IgD-negative memory B cell (primary cell): Measurements from ENCODE around the gene ADD1. TPM values are rescaled to one million over a fixed set of nuclear protein-coding genes. Genes with fewer than 3 reads are reported as not detected.

Source experiments
- H3K27ac Mint-ChIP-seq, 3 donors: one replicate each; pipeline ENCODE4 v1.8.0; 2020 to 2022; ENCODE audit warnings: mild to moderate bottlenecking in 3 of 3, mixed read lengths in 3 of 3, moderate library complexity in 1 of 3
- H3K27me3 Mint-ChIP-seq: one replicate; pipeline ENCODE4 v1.8.0; 2021; ENCODE audit warnings: mixed read lengths
- H3K36me3 Mint-ChIP-seq: one replicate; pipeline ENCODE4 v1.8.0; 2020; ENCODE audit warnings: mild to moderate bottlenecking, mixed read lengths
- H3K4me1 Mint-ChIP-seq, 3 donors: one replicate each; pipeline ENCODE4 v1.8.0; 2020 to 2022; ENCODE audit warnings: mixed read lengths in 3 of 3, mild to moderate bottlenecking in 1 of 3
- H3K4me3 Mint-ChIP-seq, 4 donors: one replicate each; pipeline ENCODE4 v1.8.0; 2020 to 2022; ENCODE audit warnings: mild to moderate bottlenecking in 4 of 4, mixed read lengths in 4 of 4, moderate library complexity in 3 of 4
- H3K9me3 Mint-ChIP-seq, 3 donors: one replicate each; pipeline ENCODE4 v1.8.0; 2020 to 2021; ENCODE audit warnings: mixed read lengths in 3 of 3, mild to moderate bottlenecking in 1 of 3
- polyA plus RNA-seq: library from polyadenylated mRNA; unstranded; fragments of 300-500 nt; fragmentation: Illumina TruSeq; gene quantifications from one replicate; pipeline ENCODE4 v1.2.3, GENCODE V29; 2021

Gene ADD1
- polyA plus RNA-seq, 1 donor from 2014 or later = 300 TPM

DNA sequence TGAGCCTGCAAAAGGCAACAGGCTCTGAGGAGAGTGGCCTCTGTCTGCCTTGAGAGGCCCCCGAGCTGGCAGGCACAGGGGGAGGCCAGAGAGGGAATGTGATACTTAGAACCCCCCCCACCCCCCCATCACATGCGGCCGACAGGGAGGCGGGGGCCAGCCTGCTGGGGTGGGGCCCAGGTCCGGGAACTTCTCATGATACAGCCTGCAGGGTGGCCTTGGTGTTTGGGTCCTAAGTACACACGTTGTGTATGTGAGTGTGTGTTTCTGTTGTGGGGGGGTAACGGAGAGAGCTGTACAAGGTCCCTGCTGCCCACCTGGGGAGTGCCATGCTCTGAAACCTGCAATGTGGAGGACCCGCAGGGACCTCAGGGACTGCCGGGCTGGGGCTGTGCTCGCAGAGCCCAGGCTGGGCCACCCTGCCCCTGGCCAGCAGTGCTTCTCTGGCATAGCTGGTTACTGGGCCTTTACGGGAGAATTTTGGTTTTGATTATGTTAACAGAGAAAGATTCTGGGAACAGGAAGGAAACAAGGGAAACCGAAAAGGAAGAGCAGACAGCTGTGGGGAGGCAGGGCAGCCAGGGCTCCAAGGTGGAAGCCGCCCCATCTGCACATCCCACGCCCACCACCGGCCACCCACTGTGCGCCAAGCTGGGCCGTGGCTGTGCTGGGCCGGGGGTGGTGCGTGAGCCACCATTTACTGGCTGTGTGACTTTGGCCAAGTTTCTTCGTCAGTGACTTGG, 30.9 kb upstream of the ADD1 start:
- Mint-ChIP-seq H3K4me3 (peak overlapping the region; percentile 79 to 96 (median 85)), H3K9me3 (no peaks in the 10 kb centered on the region)

DNA sequence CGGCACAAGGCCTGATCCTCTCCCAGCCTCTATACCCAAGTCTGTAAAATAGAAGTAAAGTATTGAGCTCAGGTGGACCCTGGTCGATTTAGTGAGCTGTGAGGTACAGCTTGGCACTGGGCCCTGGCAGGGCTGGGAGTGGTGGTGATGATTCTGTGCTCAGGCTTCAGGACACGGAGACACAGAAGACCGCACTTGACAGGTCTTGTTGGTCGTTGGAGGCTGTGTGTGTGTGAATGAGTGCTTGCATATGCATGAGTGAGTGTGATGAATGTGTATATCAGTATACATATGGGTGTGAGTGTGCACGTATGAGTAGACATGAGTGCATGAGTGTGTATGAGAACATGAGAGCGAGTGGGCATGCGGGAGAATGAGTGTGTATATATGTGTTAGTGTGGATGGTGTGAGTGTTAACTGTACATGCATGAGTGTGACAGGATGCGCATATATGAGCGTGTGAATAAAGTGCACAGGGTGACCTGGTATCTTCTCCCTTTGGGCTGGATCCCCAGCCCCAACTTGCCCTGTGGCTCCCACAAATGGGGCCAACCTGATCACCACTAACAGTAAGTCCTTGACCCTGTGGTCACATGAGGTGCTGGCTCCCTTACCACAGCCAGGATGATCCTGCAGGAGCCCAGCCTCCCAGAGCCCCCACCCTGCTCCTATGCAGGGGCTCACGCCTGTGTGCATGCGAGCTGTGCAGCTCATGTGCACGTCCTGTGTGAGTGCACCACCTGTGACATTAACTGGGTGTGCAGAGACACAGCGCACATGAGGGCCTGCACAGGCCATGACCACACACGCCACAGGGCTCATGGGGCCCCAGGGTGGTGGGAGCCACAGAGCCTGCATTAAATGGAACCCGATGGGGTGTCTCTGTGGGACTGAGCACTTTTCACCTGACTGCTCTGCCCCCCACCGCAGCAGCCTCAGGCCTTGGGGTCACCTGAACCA, 29.9 kb upstream of the ADD1 start:
- Mint-ChIP-seq H3K36me3 (no peaks in the 10 kb centered on the region), H3K9me3 (no peaks in the 10 kb centered on the region), H3K4me1 (peaks cover 25 to 52% (median 47%) of the 10 kb centered on the region in 3 donors), H3K4me3 (peak overlapping the region; percentile 79 to 88 (median 82)), H3K27me3 (peaks cover 3% of the 10 kb centered on the region), H3K27ac (peak overlapping the region in 2 of 3 donors; percentile 4 to 97)

More for the DNA sequence above, 30.9 kb upstream of the ADD1 start:
- no peaks in the 10 kb centered on the region for H3K36me3 Mint-ChIP-seq
- H3K27me3 Mint-ChIP-seq = peaks cover 3% of the 10 kb centered on the region
- H3K4me1 Mint-ChIP-seq = peaks cover 25 to 54% (median 53%) of the 10 kb centered on the region in 3 donors
- H3K27ac Mint-ChIP-seq = peak overlapping the region; percentile 64 to 97 (median 95)

DNA sequence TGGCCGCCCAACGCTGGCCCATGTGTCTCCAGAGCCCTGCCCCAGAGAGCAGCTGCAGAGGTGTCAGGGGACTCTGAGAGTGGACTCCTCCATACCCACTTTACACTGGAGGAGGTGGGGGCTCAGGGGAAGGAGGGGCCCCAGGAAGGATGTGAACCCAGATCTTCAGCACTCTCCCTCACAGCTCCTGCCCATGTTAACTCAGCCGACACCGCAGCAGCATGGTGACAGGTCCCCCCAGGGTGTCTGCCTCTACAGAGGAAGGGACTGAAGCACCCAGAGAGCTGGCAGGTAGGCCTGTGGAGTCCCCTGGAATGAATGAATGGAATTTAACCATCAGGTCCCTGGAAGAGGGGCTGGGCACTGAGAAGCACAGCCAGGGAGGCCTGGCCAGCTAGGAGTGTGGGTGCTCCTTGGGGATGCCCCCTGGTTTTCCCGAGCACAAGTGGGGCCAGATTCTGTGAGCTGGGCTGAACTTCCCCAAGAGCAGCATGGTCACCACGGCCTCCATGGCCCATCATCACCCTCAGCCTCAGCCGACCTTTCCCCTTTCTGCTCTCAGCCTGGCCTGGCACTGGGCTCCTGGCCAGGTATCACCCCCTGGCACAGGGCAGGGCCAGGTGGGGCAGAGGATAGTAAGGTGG, 28.9 kb upstream of the ADD1 start:
- H3K9me3 Mint-ChIP-seq = no peaks in the 10 kb centered on the region
- peaks cover 3% of the 10 kb centered on the region for H3K27me3 Mint-ChIP-seq
- H3K4me3 Mint-ChIP-seq = peak overlapping the region in 3 of 4 donors; percentile 60 to 82 (median 81)
- H3K36me3 Mint-ChIP-seq = no peaks in the 10 kb centered on the region
- peaks cover 29 to 53% (median 46%) of the 10 kb centered on the region in 3 donors for H3K4me1 Mint-ChIP-seq
- H3K27ac Mint-ChIP-seq = no peak overlapping the region

DNA sequence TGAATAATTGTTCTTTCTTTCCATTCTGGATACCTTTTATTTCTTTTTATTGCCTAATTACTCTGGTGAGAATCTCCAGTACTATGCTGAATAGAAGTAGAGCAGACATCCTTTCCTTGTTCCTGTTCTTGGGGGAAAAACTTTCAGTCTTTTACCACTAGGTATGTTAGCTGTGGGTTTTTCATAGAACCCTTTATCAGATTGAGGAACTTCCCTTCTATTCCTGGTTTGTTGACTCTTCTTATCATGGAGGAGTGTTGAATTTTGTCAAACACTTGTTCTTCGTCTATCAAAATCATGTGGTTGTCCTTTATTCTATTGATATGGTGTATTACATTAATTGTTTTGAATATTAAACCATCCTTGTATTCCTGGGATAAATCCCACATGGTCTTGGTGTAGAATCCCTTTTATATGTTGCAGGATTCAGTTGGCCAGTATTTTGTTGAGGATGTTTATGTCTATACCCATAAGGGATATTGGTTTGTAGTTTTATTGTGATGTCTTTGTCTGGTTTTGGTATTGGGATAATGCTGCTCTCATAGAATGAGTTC, 27.2 kb upstream of the ADD1 start:
- H3K27ac Mint-ChIP-seq = peak overlapping the region in 2 of 3 donors; percentile 43 to 55
- H3K9me3 Mint-ChIP-seq = no peaks in the 10 kb centered on the region
- peaks cover 3% of the 10 kb centered on the region for H3K27me3 Mint-ChIP-seq
- H3K4me3 Mint-ChIP-seq = peak overlapping the region; percentile 82 to 94 (median 88)
- peaks cover 30 to 46% (median 39%) of the 10 kb centered on the region in 3 donors for H3K4me1 Mint-ChIP-seq
- H3K36me3 Mint-ChIP-seq = no peaks in the 10 kb centered on the region

DNA sequence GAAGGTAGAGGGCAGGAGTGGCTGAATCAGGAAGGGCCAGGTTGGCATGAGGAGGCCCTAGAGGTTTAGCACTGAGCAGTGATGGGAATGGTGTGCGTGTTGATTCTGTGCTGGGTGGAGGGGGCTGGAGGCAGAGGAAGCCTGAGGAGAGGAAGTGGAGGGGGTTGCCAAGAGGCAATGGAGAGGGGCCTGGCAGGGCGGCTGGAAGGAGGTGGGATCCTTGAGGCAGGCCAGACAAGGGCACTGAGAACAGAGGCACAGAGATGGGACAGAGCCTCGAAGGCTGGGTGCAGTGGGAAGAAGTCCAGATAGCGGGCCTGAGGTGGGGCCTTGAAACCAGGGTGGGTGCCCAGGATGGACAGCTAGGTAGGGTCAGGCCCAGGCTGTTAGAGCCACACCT, 26.5 kb upstream of the ADD1 start:
- peaks cover 3% of the 10 kb centered on the region for H3K27me3 Mint-ChIP-seq
- H3K36me3 Mint-ChIP-seq = no peaks in the 10 kb centered on the region
- H3K4me1 Mint-ChIP-seq = peaks cover 24 to 39% (median 32%) of the 10 kb centered on the region in 3 donors
- peak overlapping the region; percentile 82 to 94 (median 88) for H3K4me3 Mint-ChIP-seq
- peak overlapping the region in 2 of 3 donors; percentile 43 to 55 for H3K27ac Mint-ChIP-seq
- H3K9me3 Mint-ChIP-seq = no peaks in the 10 kb centered on the region

DNA sequence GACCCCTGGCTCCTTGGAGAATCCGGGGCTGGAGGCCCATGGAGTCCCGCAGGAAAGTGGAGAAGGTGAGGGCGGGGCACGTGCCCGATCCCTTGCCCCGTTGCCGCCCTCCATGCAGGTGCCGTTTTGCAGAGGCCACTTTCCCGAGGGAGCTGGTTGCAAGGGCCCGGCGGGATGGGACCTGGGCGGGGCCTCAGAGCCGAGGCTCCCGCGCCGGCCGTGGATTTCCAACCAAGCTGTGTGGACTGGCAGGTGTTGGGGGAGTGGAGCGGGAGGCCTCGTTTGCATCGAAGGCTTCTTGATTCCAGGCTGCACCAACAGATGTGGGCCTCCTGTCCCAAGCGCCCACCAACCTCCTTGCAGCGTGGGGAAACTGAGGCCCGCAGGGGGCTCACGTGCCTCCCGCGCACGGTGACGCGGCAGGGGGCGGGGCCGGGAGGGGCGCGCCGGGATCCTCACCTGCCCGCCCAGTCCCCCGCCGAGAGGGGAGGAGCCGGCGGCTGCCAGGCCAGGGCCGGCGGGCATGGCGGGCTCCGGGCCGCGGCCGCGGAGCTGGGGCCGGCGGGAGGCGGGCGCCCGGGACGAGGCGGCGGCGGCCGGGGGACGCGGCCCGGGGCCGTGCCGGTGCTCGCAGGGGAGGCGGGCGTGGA, 25.8 kb upstream of the ADD1 start:
- Mint-ChIP-seq H3K4me1 (peaks cover 24 to 37% (median 31%) of the 10 kb centered on the region in 3 donors), H3K27me3 (peaks cover 3% of the 10 kb centered on the region), H3K27ac (no peak overlapping the region), H3K4me3 (peak overlapping the region; percentile 82 to 94 (median 88)), H3K36me3 (no peaks in the 10 kb centered on the region), H3K9me3 (no peaks in the 10 kb centered on the region)

DNA sequence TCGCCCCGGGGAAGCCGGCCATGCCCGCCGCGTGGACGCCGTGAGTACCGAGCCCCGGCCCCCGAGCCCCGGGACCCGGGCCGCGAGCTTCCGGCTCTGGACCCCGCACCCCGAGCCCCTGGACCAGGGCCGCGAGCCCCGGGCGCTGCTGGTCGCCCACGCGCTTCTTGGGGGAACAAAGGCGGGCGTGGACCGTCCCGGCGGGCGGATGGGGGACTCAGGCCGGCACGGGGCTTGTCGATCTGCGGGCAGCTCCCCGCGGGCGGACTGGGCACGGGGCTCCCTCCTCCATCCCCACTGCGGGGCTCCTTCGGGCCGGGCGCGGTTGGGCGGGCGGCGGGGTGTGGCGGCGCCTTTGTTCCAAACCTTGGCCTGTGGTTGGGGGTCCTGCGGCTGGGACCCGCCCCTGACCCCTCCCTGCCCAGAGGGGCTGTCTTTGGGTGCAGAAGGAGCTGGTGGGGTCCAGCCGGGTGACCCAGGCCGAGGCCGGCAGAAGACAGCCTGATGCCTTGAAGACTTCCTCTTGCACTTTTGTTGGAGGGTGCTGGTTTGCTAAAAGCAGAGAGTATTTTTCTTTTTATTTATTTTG, 25.2 kb upstream of the ADD1 start:
- H3K27ac Mint-ChIP-seq = peak overlapping the region in 1 of 3 donors; percentile 59
- H3K27me3 Mint-ChIP-seq = peaks cover 3% of the 10 kb centered on the region
- H3K4me1 Mint-ChIP-seq = peaks cover 23 to 32% (median 27%) of the 10 kb centered on the region in 3 donors
- peak overlapping the region; percentile 72 to 86 (median 81) for H3K4me3 Mint-ChIP-seq
- no peaks in the 10 kb centered on the region for H3K36me3 Mint-ChIP-seq
- H3K9me3 Mint-ChIP-seq = no peaks in the 10 kb centered on the region

DNA sequence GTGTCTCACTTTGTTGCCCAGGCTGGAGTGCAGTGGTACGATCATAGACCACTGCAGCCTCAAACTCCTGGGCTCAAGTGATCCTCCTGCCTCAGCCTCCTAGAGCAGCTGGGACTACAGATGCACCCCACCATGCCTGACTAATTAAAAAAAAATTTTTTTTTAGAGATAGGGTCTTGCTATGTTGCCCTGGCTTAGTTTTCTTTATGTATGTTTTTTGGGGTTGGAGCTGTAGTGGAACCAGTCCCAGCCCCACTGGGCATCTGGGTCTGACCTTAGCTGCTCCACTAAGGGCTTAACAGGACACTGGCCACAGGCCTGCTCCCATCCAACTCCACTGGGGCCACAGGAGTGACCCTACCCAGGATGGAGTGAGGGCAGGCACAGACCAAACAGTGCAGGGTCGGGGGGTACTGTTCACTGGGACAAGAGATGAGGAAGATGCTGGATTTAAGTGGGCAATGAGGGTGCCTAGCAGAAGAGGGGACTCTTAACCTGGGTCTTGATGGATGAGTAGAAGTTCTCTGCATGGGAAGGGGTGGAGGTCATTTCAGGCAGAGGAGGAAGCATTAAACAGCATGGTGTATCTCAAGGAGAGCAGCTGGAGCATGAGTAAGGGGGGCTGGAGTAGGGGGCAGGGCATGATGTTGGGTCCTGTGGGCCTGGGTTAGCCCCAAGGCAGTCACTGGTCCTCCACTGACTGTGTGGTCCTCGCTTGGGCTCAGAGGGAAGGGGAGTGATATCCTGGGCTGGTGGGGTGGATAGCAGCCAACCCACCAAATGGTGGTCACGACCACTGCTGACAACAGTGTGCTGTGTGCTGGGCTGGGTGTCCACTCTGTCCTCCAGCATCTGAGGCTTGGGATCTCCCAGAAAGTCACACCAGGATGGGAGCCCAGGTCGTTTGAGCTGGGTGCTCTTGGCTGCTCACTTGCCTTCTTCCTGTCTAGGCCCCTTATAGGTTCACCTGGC, 24.1 kb upstream of the ADD1 start:
- no peaks in the 10 kb centered on the region for H3K36me3 Mint-ChIP-seq
- peaks cover 3% of the 10 kb centered on the region for H3K27me3 Mint-ChIP-seq
- no peaks in the 10 kb centered on the region for H3K9me3 Mint-ChIP-seq
- H3K4me3 Mint-ChIP-seq = peak overlapping the region; percentile 62 to 86 (median 82)
- H3K4me1 Mint-ChIP-seq = peaks cover 15 to 21% (median 21%) of the 10 kb centered on the region in 3 donors
- H3K27ac Mint-ChIP-seq = peak overlapping the region in 2 of 3 donors; percentile 70 to 92

DNA sequence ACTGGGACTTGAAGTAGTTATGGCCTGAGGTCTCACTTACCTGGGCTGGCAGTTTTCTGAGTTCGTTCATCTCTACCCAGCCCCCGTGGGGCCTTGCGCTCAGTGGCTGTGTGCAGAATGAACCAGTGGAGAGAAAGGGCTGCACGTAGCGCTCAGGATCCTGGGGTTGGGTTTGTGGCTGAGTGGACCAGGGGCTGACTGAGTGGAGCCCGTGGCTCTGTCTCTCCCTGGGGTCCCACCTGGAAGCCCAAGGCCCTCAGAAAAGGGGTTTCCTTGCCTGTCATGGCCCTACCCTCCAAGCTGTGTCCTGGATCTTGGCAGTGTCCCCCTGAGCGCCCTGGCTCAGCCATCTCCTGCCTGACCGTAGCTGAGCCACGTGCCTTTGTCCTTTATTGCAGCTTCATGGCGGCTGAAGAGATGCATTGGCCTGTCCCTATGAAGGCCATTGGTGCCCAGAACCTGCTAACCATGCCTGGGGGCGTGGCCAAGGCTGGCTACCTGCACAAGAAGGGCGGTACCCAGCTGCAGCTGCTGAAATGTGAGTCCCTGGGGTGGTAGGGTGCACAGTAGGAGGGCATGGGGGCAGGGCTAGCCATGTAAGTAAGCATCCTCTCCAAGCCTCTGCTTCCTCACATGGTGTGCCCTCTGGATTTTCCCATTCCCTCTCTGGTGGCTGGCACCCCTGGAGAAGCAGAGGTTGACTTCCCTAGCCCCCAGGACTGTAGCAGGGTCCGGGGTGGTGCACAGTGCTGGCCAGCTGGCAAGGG, 23.2 kb upstream of the ADD1 start:
- Mint-ChIP-seq H3K4me3 (peak overlapping the region in 3 of 4 donors; percentile 30 to 78 (median 41)), H3K9me3 (no peaks in the 10 kb centered on the region), H3K4me1 (peaks cover 15 to 21% (median 16%) of the 10 kb centered on the region in 3 donors), H3K27ac (no peak overlapping the region), H3K36me3 (no peaks in the 10 kb centered on the region), H3K27me3 (peaks cover 3% of the 10 kb centered on the region)

DNA sequence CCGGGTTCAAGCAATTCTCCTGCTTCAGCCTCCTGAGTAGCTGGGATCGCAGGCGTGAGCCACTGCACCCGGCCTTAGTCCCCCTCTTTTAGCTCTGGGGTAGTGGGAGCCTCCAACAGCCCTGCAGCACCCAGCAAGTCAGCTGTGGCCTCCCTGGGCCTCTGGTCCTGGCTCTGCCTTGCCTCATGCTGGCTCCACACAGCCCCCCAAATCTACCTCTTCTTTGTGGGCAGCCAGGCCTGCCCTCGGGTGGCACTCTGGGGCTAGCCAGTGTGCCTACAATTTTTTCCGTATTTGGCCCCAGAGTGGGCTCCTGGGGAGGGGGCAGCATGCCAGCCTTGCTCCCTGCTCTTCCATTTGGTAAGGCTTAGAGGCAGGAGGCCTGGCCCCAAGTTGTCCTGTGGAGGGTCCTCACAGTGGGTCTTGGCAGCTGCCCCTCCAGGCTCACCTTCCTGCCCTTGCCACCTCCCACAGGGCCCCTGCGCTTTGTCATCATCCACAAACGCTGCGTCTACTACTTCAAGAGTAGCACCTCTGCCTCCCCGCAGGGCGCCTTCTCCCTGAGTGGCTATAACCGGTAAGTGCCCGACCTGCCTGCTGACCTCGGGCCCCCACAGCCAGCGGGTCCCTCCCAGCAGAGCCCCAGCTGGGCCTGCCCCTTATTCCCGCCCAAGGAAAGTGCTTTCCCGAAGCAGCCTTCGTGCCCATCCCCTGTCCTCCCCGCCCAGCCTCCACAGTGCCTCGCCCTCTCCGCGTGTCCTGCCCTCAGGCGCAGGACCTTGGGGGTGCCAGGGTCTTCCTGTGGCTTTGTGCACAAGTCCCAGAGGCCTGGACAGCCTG, 21.0 kb upstream of the ADD1 start:
- Mint-ChIP-seq H3K4me1 (peaks cover 5 to 6% (median 5%) of the 10 kb centered on the region in 3 donors), H3K9me3 (no peaks in the 10 kb centered on the region), H3K36me3 (no peaks in the 10 kb centered on the region), H3K4me3 (no peak overlapping the region), H3K27ac (peak overlapping the region in 1 of 3 donors; percentile 69), H3K27me3 (no peaks in the 10 kb centered on the region)

DNA sequence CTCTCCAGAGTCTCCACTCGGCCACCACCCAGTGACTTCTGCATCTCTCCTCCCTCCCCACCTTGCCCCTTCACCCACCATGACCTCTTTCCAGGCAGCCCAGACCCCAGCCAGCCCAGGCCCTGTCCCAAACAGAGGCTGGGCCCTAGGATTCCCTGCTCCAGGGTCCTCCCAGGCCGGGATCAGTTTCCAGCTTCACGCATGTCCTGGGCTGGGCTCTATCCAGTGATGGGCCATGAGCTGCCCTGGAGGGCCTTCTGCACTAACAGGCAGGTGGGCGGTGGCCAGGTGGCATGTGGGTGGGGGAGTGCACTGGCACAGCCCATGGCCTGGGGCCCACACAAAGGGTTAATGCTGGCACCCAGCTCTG, 20.4 kb upstream of the ADD1 start:
- Mint-ChIP-seq H3K27me3 (no peaks in the 10 kb centered on the region), H3K36me3 (no peaks in the 10 kb centered on the region), H3K27ac (no peak overlapping the region)

More for the DNA sequence above, 20.4 kb upstream of the ADD1 start:
- H3K4me3 Mint-ChIP-seq = no peak overlapping the region
- H3K4me1 Mint-ChIP-seq = peaks cover 5 to 6% (median 5%) of the 10 kb centered on the region in 3 donors
- H3K9me3 Mint-ChIP-seq = no peaks in the 10 kb centered on the region
